Measurements from ENCODE around the gene BNC2.

Gene BNC2

DNA sequence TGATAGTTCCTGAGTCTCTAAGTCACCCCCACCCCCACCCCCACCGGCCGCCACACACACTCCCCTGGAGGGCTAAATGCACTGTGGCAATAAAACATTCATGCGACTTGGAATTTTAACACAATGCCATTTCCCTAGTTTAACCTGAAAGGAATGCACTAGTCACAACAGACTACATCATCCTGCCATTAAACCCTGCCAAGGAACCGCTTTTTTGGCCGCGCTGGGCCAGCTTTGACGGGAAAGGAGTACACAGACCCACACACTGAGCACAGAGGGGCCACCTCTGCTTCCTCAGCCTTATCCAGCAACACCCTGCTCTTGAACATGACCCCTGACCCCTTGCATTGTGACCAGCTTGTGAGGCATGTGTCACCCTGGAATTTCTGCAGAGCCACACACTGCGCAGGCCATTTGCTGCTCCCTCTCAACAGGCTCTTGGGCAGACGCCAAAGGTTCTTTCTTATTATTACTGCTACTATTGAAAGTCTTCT lies 165.3 kb downstream of the BNC2 start:
- peak overlapping the region; percentile 79 for H3K4me3 ChIP-seq
- TF ChIP-seq EZH2 (IDR thresholded peaks at IDR 0.05) (no peak), FOXP2 (optimal IDR thresholded peaks at IDR 0.05; ENCODE audit: control extremely low read depth, extremely low read length, insufficient read depth) (peak; percentile 40), POLR2AphosphoS5 (IDR thresholded peaks at IDR 0.05; ENCODE audit: borderline replicate concordance, low read depth, low read length) (no peak)
- H3K9ac ChIP-seq (ENCODE audit: insufficient read length): peak overlapping the region; percentile 73
- peak overlapping the region; percentile 97 for H3K27ac ChIP-seq
- H3K36me3 ChIP-seq (ENCODE audit: insufficient read depth, low read length): no peaks in the 10 kb centered on the region
- H3K9me3 ChIP-seq (ENCODE audit: low read depth, low read length): no peaks in the 10 kb centered on the region
- DNase-seq (ENCODE audit: low read depth, low spot score): no peak

- no peak for DNase-seq (ENCODE audit: low read depth, low spot score)
- no peak for TF ChIP-seq EZH2 (IDR thresholded peaks at IDR 0.05)
- no peak for TF ChIP-seq POLR2AphosphoS5 (IDR thresholded peaks at IDR 0.05; ENCODE audit: borderline replicate concordance, low read depth, low read length)
- no peak for TF ChIP-seq FOXP2 (optimal IDR thresholded peaks at IDR 0.05; ENCODE audit: control extremely low read depth, extremely low read length, insufficient read depth)
- Histone ChIP-seq H3K9ac (ENCODE audit: insufficient read length) (peak overlapping the region; percentile 73), H3K36me3 (ENCODE audit: insufficient read depth, low read length) (no peaks in the 10 kb centered on the region), H3K27ac (peak overlapping the region; percentile 97), H3K4me3 (peak overlapping the region; percentile 79), H3K9me3 (ENCODE audit: low read depth, low read length) (no peaks in the 10 kb centered on the region)
Observed at GRCh38 chr9:16704116-16705110, 166.1 kb downstream of the BNC2 start.

DNA sequence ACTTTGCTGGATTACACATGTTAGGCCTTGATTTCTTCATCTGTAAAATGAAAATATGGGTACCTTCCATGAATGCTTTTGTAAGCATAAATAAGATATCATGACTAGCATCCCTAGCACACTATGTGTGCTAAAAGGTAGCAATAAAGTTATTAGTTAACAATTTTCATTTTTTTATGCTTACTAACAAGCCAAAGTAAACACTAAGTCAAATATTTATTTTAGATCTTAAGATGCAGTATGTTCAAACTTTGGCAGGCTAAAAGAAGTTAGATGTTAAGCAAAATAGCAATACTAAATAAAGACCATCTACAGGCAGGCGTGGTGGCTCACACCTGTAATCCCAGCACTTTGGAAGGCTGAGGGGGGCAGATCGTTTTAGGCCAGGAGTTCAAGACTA lies 169.1 kb downstream of the BNC2 start:
- Histone ChIP-seq H3K4me3 (no peak overlapping the region), H3K27ac (peak overlapping the region; percentile 76; the same call in 1 of the 2 replicates), H3K9ac (ENCODE audit: insufficient read length) (no peak overlapping the region), H3K36me3 (ENCODE audit: insufficient read depth, low read length) (no peaks in the 10 kb centered on the region), H3K9me3 (ENCODE audit: low read depth, low read length) (no peaks in the 10 kb centered on the region)
- DNase-seq (ENCODE audit: low read depth, low spot score): no peak
- TF ChIP-seq EZH2 (IDR thresholded peaks at IDR 0.05) (no peak), POLR2AphosphoS5 (IDR thresholded peaks at IDR 0.05; ENCODE audit: borderline replicate concordance, low read depth, low read length) (no peak), FOXP2 (optimal IDR thresholded peaks at IDR 0.05; ENCODE audit: control extremely low read depth, extremely low read length, insufficient read depth) (no peak)

GRCh38 chr9:16693616-16694015 lies 176.9 kb downstream of the BNC2 start:
- DNase-seq (ENCODE audit: low read depth, low spot score): no peak
- Histone ChIP-seq H3K9me3 (ENCODE audit: low read depth, low read length) (no peaks in the 10 kb centered on the region), H3K4me3 (no peak overlapping the region), H3K9ac (ENCODE audit: insufficient read length) (no peak overlapping the region), H3K27ac (no peak overlapping the region), H3K36me3 (ENCODE audit: insufficient read depth, low read length) (no peaks in the 10 kb centered on the region)
- TF ChIP-seq POLR2AphosphoS5 (IDR thresholded peaks at IDR 0.05; ENCODE audit: borderline replicate concordance, low read depth, low read length) (no peak), FOXP2 (optimal IDR thresholded peaks at IDR 0.05; ENCODE audit: control extremely low read depth, extremely low read length, insufficient read depth) (no peak), EZH2 (IDR thresholded peaks at IDR 0.05) (no peak)

- Histone ChIP-seq H3K36me3 (ENCODE audit: insufficient read depth, low read length) (no peaks in the 10 kb centered on the region), H3K27ac (peak overlapping the region; percentile 48; the same call in 1 of the 2 replicates), H3K4me3 (no peak overlapping the region), H3K9me3 (ENCODE audit: low read depth, low read length) (no peaks in the 10 kb centered on the region), H3K9ac (ENCODE audit: insufficient read length) (no peak overlapping the region)
- no peak for DNase-seq (ENCODE audit: low read depth, low spot score)
- no peak for TF ChIP-seq POLR2AphosphoS5 (IDR thresholded peaks at IDR 0.05; ENCODE audit: borderline replicate concordance, low read depth, low read length)
- no peak for TF ChIP-seq EZH2 (IDR thresholded peaks at IDR 0.05)
- TF ChIP-seq FOXP2 (optimal IDR thresholded peaks at IDR 0.05; ENCODE audit: control extremely low read depth, extremely low read length, insufficient read depth): no peak
Observed at GRCh38 chr9:16690628-16691027, 179.8 kb downstream of the BNC2 start.

GRCh38 chr9:16690205-16690604 lies 180.3 kb downstream of the BNC2 start:
- no peak for TF ChIP-seq FOXP2 (optimal IDR thresholded peaks at IDR 0.05; ENCODE audit: control extremely low read depth, extremely low read length, insufficient read depth)
- TF ChIP-seq EZH2 (IDR thresholded peaks at IDR 0.05): no peak
- TF ChIP-seq POLR2AphosphoS5 (IDR thresholded peaks at IDR 0.05; ENCODE audit: borderline replicate concordance, low read depth, low read length): no peak
- Histone ChIP-seq H3K27ac (peak overlapping the region; percentile 48), H3K9ac (ENCODE audit: insufficient read length) (no peak overlapping the region), H3K36me3 (ENCODE audit: insufficient read depth, low read length) (no peaks in the 10 kb centered on the region), H3K4me3 (no peak overlapping the region), H3K9me3 (ENCODE audit: low read depth, low read length) (no peaks in the 10 kb centered on the region)
- DNase-seq (ENCODE audit: low read depth, low spot score): no peak

DNA sequence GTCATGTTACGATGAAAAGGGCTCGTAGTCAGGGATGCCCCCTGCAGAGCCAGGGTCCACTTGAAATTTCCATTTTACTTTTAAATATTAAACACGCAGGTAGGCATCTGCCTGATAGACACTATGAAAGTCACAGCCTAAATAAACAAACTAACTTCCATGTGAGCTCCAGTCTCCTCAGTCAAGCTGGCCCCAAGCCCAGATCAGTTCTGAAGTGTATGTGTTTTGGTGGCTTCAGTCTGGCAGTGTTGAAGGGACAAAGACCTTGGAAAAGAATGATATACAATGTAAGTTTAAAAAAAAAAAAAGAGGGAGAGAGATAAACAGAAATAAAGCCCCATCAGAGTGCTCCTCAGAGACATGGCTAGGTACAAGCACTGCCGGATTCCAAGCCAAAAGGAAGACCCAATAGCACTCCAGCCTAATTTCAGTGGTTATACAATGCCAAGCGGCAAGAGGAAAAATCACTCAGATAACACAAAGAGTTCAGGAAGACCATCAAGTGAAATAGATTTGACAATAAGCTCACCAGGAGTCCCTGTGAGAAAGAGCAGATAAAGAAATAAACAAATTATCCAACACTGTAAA lies 181.0 kb downstream of the BNC2 start:
- TF ChIP-seq POLR2AphosphoS5 (IDR thresholded peaks at IDR 0.05; ENCODE audit: borderline replicate concordance, low read depth, low read length) (no peak), FOXP2 (optimal IDR thresholded peaks at IDR 0.05; ENCODE audit: control extremely low read depth, extremely low read length, insufficient read depth) (no peak), EZH2 (IDR thresholded peaks at IDR 0.05) (no peak)
- no peak overlapping the region for H3K4me3 ChIP-seq
- no peak overlapping the region for H3K9ac ChIP-seq (ENCODE audit: insufficient read length)
- no peak for DNase-seq (ENCODE audit: low read depth, low spot score)
- H3K27ac ChIP-seq: peak overlapping the region; percentile 63; the same call in 1 of the 2 replicates
- H3K36me3 ChIP-seq (ENCODE audit: insufficient read depth, low read length): no peaks in the 10 kb centered on the region
- H3K9me3 ChIP-seq (ENCODE audit: low read depth, low read length): no peaks in the 10 kb centered on the region

DNA sequence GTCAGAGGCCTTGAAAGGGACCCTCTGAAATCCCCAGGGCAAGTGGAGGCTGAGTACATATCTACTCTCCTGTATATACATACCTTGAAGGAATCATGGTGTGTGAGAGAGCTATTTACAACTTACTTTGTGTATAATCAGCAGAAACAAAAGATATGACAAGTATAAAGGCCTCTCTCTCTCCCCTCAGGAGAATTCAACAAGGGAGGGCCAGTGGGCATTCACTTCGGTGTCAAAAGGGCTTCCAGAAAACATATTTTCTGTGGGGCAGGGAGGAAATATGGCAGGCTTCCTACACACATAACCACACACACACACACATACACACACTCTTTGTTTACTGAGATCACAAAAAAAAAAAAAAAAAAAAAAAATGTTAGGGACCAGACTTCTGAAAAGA lies 181.7 kb downstream of the BNC2 start:
- H3K9ac ChIP-seq (ENCODE audit: insufficient read length): no peak overlapping the region
- no peaks in the 10 kb centered on the region for H3K9me3 ChIP-seq (ENCODE audit: low read depth, low read length)
- DNase-seq (ENCODE audit: low read depth, low spot score): no peak
- H3K4me3 ChIP-seq: no peak overlapping the region
- no peak overlapping the region for H3K27ac ChIP-seq
- no peak for TF ChIP-seq EZH2 (IDR thresholded peaks at IDR 0.05)
- no peak for TF ChIP-seq FOXP2 (optimal IDR thresholded peaks at IDR 0.05; ENCODE audit: control extremely low read depth, extremely low read length, insufficient read depth)
- no peak for TF ChIP-seq POLR2AphosphoS5 (IDR thresholded peaks at IDR 0.05; ENCODE audit: borderline replicate concordance, low read depth, low read length)
- no peaks in the 10 kb centered on the region for H3K36me3 ChIP-seq (ENCODE audit: insufficient read depth, low read length)
